Medulla oblongata (tissue), 1 donor: Measurements from ENCODE around the gene PON2.

Experiments
- DNase-seq: peaks from one replicate; pipeline ENCODE4 v3.0.0-alpha.2; 2015; ENCODE audit errors: extremely low spot score

PON2 gene

GRCh38 chr7:95444796-95445195, 10.0 kb upstream of the PON2 start:
- no peak for DNase-seq

GRCh38 chr7:95441042-95441823, 6.4 kb upstream of the PON2 start:
- DNase-seq: no peak

GRCh38 chr7:95440394-95441038, 5.7 kb upstream of the PON2 start:
- DNase-seq: no peak

GRCh38 chr7:95436407-95436806, 1.6 kb upstream of the PON2 start:
- DNase-seq: no peak

GRCh38 chr7:95435422-95435780, 573 bp upstream of the PON2 start:
- DNase-seq: no peak

GRCh38 chr7:95433952-95434556, 774 bp downstream of the PON2 start:
- DNase-seq: no peak

GRCh38 chr7:95433129-95433528, 1.7 kb downstream of the PON2 start:
- DNase-seq: no peak

GRCh38 chr7:95432606-95433005, 2.2 kb downstream of the PON2 start:
- DNase-seq: no peak

GRCh38 chr7:95430864-95431263, 4.0 kb downstream of the PON2 start:
- no peak for DNase-seq

GRCh38 chr7:95429241-95429990, 5.4 kb downstream of the PON2 start:
- no peak for DNase-seq

GRCh38 chr7:95427914-95428516, 6.8 kb downstream of the PON2 start:
- DNase-seq: no peak

- peak; percentile 54 for DNase-seq
These were observed 7.7 kb downstream of the PON2 start for GRCh38 chr7:95427166-95427565.

- no peak for DNase-seq
These were observed 9.1 kb downstream of the PON2 start for GRCh38 chr7:95425694-95426093.

GRCh38 chr7:95424716-95425115, 10.1 kb downstream of the PON2 start:
- no peak for DNase-seq

- DNase-seq: no peak
These were observed 12.9 kb downstream of the PON2 start for GRCh38 chr7:95421847-95422444.

- DNase-seq: peak; percentile 71
These were observed 13.6 kb downstream of the PON2 start for GRCh38 chr7:95421000-95421846.

GRCh38 chr7:95412075-95412474, 22.8 kb downstream of the PON2 start:
- no peak for DNase-seq

GRCh38 chr7:95411666-95412065, 23.2 kb downstream of the PON2 start:
- DNase-seq: no peak

- DNase-seq: no peak
These were observed 23.8 kb downstream of the PON2 start for GRCh38 chr7:95411036-95411435.

GRCh38 chr7:95407751-95408150, 27.1 kb downstream of the PON2 start:
- DNase-seq: no peak

GRCh38 chr7:95405800-95406199, 29.0 kb downstream of the PON2 start:
- DNase-seq: no peak
